ENCODE measurements around the gene ZNF609. TPM values are rescaled to one million over a fixed set of nuclear protein-coding genes. Genes with fewer than 3 reads are reported as not detected.

ZNF609 gene
- total RNA-seq, 1 donor from 2014 or later = 21.5 TPM

- Histone ChIP-seq H3K4me2 (no peak overlapping the region), H3K9ac (no peak overlapping the region), H4K20me1 (ENCODE audit: low read depth) (no peaks in the 10 kb centered on the region), H3F3A (ENCODE audit: low read depth) (no peaks in the 10 kb centered on the region), H3K4me3 (no peak overlapping the region), H3K36me3 (no peaks in the 10 kb centered on the region), H3K79me2 (ENCODE audit: low read depth) (no peaks in the 10 kb centered on the region), H3K4me1 (no peaks in the 10 kb centered on the region), H2AFZ (replicated peaks) (no peak overlapping the region), H3K9me3 (ENCODE audit: low read depth) (no peaks in the 10 kb centered on the region), H3K27ac (no peak overlapping the region), H3K27me3 (no peaks in the 10 kb centered on the region)
- TF ChIP-seq EZH2phosphoT487 (IDR thresholded peaks at IDR 0.05) = no peak
- no peak for TF ChIP-seq CTCF (IDR thresholded peaks at IDR 0.05)
- TF ChIP-seq EZH2 (IDR thresholded peaks at IDR 0.05) = no peak
- Mint-ChIP-seq H3K36me3 (peaks cover 19% of the 10 kb centered on the region), H3K9me3 (no peaks in the 10 kb centered on the region), H3K27ac (no peak overlapping the region), H3K4me3 (no peak overlapping the region), H3K4me1 (peaks cover 9% of the 10 kb centered on the region), H3K27me3 (ENCODE audit: insufficient read depth, low read depth) (no peaks in the 10 kb centered on the region)
- DNase-seq (ENCODE audit: low spot score) = no peak
Measured at GRCh38 chr15:64717130-64717529, 256.8 kb downstream of the ZNF609 start.

- H3K27ac Mint-ChIP-seq = peak overlapping the region; percentile 63
- Histone ChIP-seq H3K4me2 (no peak overlapping the region), H3K4me1 (no peaks in the 10 kb centered on the region), H3K36me3 (no peaks in the 10 kb centered on the region), H3F3A (ENCODE audit: low read depth) (no peaks in the 10 kb centered on the region), H3K9ac (no peak overlapping the region), H3K27ac (no peak overlapping the region), H3K9me3 (ENCODE audit: low read depth) (no peaks in the 10 kb centered on the region), H4K20me1 (ENCODE audit: low read depth) (no peaks in the 10 kb centered on the region), H3K27me3 (no peaks in the 10 kb centered on the region), H3K79me2 (ENCODE audit: low read depth) (no peaks in the 10 kb centered on the region), H2AFZ (replicated peaks) (no peak overlapping the region), H3K4me3 (no peak overlapping the region)
- H3K4me3 Mint-ChIP-seq = no peak overlapping the region
- DNase-seq (ENCODE audit: low spot score) = no peak
- no peaks in the 10 kb centered on the region for H3K27me3 Mint-ChIP-seq (ENCODE audit: insufficient read depth, low read depth)
- TF ChIP-seq EZH2phosphoT487 (IDR thresholded peaks at IDR 0.05) = no peak
- TF ChIP-seq CTCF (IDR thresholded peaks at IDR 0.05) = no peak
- no peak for TF ChIP-seq EZH2 (IDR thresholded peaks at IDR 0.05)
- H3K36me3 Mint-ChIP-seq = peaks cover 19% of the 10 kb centered on the region
- H3K9me3 Mint-ChIP-seq = no peaks in the 10 kb centered on the region
- H3K4me1 Mint-ChIP-seq = peaks cover 9% of the 10 kb centered on the region
Measured at GRCh38 chr15:64717735-64718495, 257.5 kb downstream of the ZNF609 start.

- Mint-ChIP-seq H3K27ac (peak overlapping the region; percentile 11), H3K4me1 (peaks cover 9% of the 10 kb centered on the region), H3K4me3 (no peak overlapping the region), H3K27me3 (ENCODE audit: insufficient read depth, low read depth) (no peaks in the 10 kb centered on the region), H3K36me3 (peaks cover 15% of the 10 kb centered on the region), H3K9me3 (no peaks in the 10 kb centered on the region)
- Histone ChIP-seq H3K9ac (no peak overlapping the region), H3K4me2 (no peak overlapping the region), H3K4me1 (no peaks in the 10 kb centered on the region), H3K27ac (no peak overlapping the region), H3K9me3 (ENCODE audit: low read depth) (no peaks in the 10 kb centered on the region), H3K27me3 (no peaks in the 10 kb centered on the region), H3F3A (ENCODE audit: low read depth) (no peaks in the 10 kb centered on the region), H3K79me2 (ENCODE audit: low read depth) (no peaks in the 10 kb centered on the region), H3K36me3 (no peaks in the 10 kb centered on the region), H3K4me3 (no peak overlapping the region), H2AFZ (replicated peaks) (no peak overlapping the region), H4K20me1 (ENCODE audit: low read depth) (no peaks in the 10 kb centered on the region)
- no peak for DNase-seq (ENCODE audit: low spot score)
- TF ChIP-seq CTCF (IDR thresholded peaks at IDR 0.05) (no peak), EZH2 (IDR thresholded peaks at IDR 0.05) (no peak), EZH2phosphoT487 (IDR thresholded peaks at IDR 0.05) (no peak)
Measured at GRCh38 chr15:64720188-64720587, 259.8 kb downstream of the ZNF609 start.

Measured in neural progenitor cell (in vitro differentiated cells).